ENCODE results near the gene WIZ.

GRCh38 chr19:15397782-15398181 is 52.0 kb downstream of the WIZ start:
- TF ChIP-seq SUPT20H (IDR thresholded peaks at IDR 0.05; ENCODE audit: borderline replicate concordance, control insufficient read depth, low read depth, low read length): no peak
- no peak for TF ChIP-seq POLR2AphosphoS5 (IDR thresholded peaks at IDR 0.05; ENCODE audit: low read length)
- TF ChIP-seq CTCF (IDR thresholded peaks at IDR 0.05 in 2 of 3, conservative IDR thresholded peaks at IDR 0.05 in 1 of 3; ENCODE audit: control insufficient read depth in 2 of 3, extremely low read depth in 1 of 3, insufficient read depth in 1 of 3, low read depth in 3 of 3, low read length in 3 of 3): no peak
- TF ChIP-seq CREB1 (IDR thresholded peaks at IDR 0.05; ENCODE audit: low read depth): no peak
- no peak for TF ChIP-seq SIX5 (IDR thresholded peaks at IDR 0.05; ENCODE audit: low read depth, low read length, severe bottlenecking)
- TF ChIP-seq GABPA (IDR thresholded peaks at IDR 0.05; ENCODE audit: low read depth): no peak
- TF ChIP-seq ZZZ3 (IDR thresholded peaks at IDR 0.05; ENCODE audit: control insufficient read depth, insufficient read length, low read depth): no peak
